Activated CD4-positive, alpha-beta T cell treated with anti-CD3 and anti-CD28 coated beads, Interleukin-2, amount 50 U/mL, for 1 hour (primary cell): Measurements from ENCODE around the gene FAM193B.
A peak's percentile ranks its signal among the peaks of the same experiment; 100 is the strongest.

ENCODE experiments used
- DNase-seq: peaks from one replicate; pipeline ENCODE4 v3.0.0-alpha.2; 2020

Gene FAM193B

GRCh38 chr5:177512736-177513380, 41.5 kb downstream of the FAM193B start:
- no peak for DNase-seq

GRCh38 chr5:177511796-177512675, 42.3 kb downstream of the FAM193B start:
- DNase-seq: no peak

GRCh38 chr5:177511181-177511580, 43.2 kb downstream of the FAM193B start:
- no peak for DNase-seq

GRCh38 chr5:177510567-177511053, 43.8 kb downstream of the FAM193B start:
- DNase-seq: no peak

GRCh38 chr5:177509991-177510566, 44.3 kb downstream of the FAM193B start:
- DNase-seq: no peak

- no peak for DNase-seq
Observed at GRCh38 chr5:177509381-177509951, 44.9 kb downstream of the FAM193B start, which contains the start of gene DOK3. Gene DOK3, minus strand, starts transcription at chr5:177509826. Its CDS starts 286 bp downstream, at chr5:177509540.

GRCh38 chr5:177508837-177509236, 45.5 kb downstream of the FAM193B start:
- DNase-seq: no peak

- DNase-seq: no peak
Observed at GRCh38 chr5:177508221-177508611, 46.1 kb downstream of the FAM193B start.

GRCh38 chr5:177507596-177508220, 46.7 kb downstream of the FAM193B start:
- DNase-seq: no peak

- no peak for DNase-seq
Observed at GRCh38 chr5:177507165-177507564, 47.2 kb downstream of the FAM193B start.

GRCh38 chr5:177505075-177505474, 49.3 kb downstream of the FAM193B start:
- DNase-seq: no peak

GRCh38 chr5:177504086-177505056, 50.0 kb downstream of the FAM193B start:
- DNase-seq: no peak

- no peak for DNase-seq
Observed at GRCh38 chr5:177503351-177504085, 50.8 kb downstream of the FAM193B start.

GRCh38 chr5:177502886-177503285, 51.5 kb downstream of the FAM193B start:
- no peak for DNase-seq

- DNase-seq: no peak
Observed at GRCh38 chr5:177501874-177502678, 52.3 kb downstream of the FAM193B start.

- peak; percentile 87 for DNase-seq
Observed at GRCh38 chr5:177500685-177501522, 53.5 kb downstream of the FAM193B start.

- no peak for DNase-seq
Observed at GRCh38 chr5:177499842-177500241, 54.5 kb downstream of the FAM193B start.

- DNase-seq: no peak
Observed at GRCh38 chr5:177498013-177498787, 56.2 kb downstream of the FAM193B start.
